IPS-18a (cell line): ENCODE data around the gene SECISBP2L.

Experiments
- H3K27ac ChIP-seq: one replicate; pipeline ENCODE4 v1.5.1; 2013; ENCODE audit warnings: low read length
- H3K27me3 ChIP-seq: one replicate; pipeline ENCODE4 v1.6.1; 2013; ENCODE audit warnings: mild to moderate bottlenecking, low read length; ENCODE audit not compliant: control insufficient read depth, insufficient read depth
- H3K36me3 ChIP-seq: one replicate; pipeline ENCODE4 v1.6.1; 2013; ENCODE audit warnings: low read depth, low read length; ENCODE audit not compliant: control insufficient read depth
- H3K4me1 ChIP-seq: one replicate; pipeline ENCODE4 v1.6.1; 2013; ENCODE audit warnings: low read depth, low read length; ENCODE audit not compliant: control insufficient read depth
- H3K4me3 ChIP-seq: one replicate; pipeline ENCODE4 v1.5.1; 2013; ENCODE audit warnings: low read length
- H3K9ac ChIP-seq: one replicate; pipeline ENCODE4 v1.6.1; 2013; ENCODE audit warnings: mild to moderate bottlenecking, low read length, moderate library complexity
- H3K9me3 ChIP-seq: one replicate; pipeline ENCODE4 v1.6.1; 2013; ENCODE audit warnings: low read depth, low read length; ENCODE audit not compliant: control insufficient read depth

The SECISBP2L gene

DNA sequence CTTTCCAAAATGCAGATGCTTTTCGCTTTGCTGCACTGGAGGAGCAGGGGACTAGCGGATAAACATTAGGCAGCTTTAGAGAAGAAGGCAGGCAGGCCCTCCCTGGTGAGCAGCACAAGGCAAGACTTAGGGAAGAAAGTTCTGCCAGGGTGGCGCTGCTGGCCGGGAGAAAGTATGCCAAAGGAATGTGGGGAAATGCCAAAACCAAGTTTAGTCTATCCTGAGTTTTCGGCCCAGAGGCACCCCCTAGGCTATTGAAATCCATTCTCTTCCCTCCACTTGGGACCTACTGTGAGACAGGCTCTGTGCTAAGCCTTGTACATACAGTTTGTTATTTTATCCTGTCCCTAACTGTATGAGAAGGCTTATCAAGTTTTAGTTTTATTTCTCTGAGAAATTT, 91.7 kb downstream of the SECISBP2L start:
- no peaks in the 10 kb centered on the region for H3K27me3 ChIP-seq
- no peak overlapping the region for H3K27ac ChIP-seq
- H3K36me3 ChIP-seq, result no peaks in the 10 kb centered on the region

DNA sequence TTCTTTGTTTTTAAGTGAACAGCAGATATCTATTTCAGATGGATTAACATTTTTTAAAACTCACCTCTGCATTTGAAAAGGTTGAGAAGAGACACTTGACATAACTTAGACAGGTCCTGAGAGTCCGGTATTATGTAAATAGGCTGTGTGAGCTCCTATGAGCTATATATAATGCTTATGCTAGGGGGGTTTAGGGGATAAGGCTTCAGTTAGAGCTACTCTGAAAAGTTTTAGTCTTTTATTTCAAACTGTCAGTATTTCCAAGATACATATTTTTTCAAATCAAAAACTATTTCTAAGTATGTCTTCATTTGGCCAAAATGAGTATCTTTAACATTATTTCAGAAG, 99.4 kb downstream of the SECISBP2L start:
- Histone ChIP-seq H3K36me3 (no peaks in the 10 kb centered on the region), H3K4me1 (no peaks in the 10 kb centered on the region), H3K9ac (no peak overlapping the region), H3K9me3 (no peaks in the 10 kb centered on the region), H3K4me3 (no peak overlapping the region), H3K27me3 (no peaks in the 10 kb centered on the region), H3K27ac (no peak overlapping the region)

More for the DNA sequence above, 91.7 kb downstream of the SECISBP2L start:
- no peak overlapping the region for H3K9ac ChIP-seq
- peaks cover 2% of the 10 kb centered on the region for H3K4me1 ChIP-seq
- no peak overlapping the region for H3K4me3 ChIP-seq
- no peaks in the 10 kb centered on the region for H3K9me3 ChIP-seq

DNA sequence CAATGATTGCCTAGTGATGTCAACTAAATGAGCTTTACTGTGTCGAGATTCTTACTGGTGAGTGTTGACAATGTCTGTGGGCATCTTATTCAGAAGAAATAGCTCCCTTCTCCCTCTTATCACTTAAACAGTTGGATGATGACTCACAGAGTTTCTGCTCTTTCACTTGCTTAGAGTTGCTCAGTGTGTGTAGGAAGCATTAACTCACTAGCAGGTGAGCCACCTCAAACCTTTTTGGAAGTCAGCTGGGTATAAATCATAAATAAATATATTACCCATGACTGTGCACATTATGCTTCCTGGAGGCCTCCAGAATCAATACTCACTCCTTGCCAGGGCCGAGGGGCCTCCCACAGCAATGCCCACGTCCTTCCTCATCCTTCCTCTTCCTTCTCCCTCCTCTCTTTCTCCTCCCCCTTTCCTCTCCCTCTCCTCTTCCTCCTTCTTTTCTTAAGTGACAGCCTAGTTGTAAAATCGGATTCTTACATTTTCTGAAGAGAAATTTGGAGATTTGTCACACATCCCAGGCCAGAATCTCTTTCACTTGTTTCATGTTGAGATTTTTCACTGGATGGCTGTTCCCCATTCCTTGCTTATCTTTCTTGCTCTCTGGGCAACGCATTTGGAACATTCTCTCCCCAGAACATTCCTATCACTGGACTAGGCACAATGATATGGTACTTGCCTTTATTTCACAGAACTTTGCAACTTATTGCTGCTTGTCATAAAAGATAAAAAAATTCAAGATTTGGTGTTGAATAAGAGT, 100.0 kb downstream of the SECISBP2L start:
- Histone ChIP-seq H3K4me3 (no peak overlapping the region), H3K9ac (no peak overlapping the region), H3K27ac (no peak overlapping the region), H3K36me3 (no peaks in the 10 kb centered on the region), H3K4me1 (no peaks in the 10 kb centered on the region), H3K9me3 (no peaks in the 10 kb centered on the region), H3K27me3 (no peaks in the 10 kb centered on the region)

DNA sequence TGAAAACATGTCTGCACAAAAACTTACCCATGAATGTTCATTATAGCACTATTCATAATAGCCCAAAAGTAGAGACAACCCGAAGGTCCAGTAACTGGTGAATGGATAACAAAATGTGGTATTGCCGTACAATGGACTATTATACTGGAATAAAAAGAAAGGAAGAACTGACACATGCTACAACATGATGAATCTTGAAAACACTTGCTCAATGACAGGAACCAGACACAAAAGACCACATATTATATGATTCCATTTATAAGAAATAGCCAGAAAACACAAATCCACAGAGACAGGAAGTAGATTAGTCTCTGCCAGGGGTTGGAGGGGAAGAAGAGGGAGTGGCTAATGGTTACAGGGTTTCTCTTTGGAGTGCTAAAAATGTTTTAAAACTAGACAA, 100.9 kb downstream of the SECISBP2L start:
- H3K27ac ChIP-seq, result no peak overlapping the region
- no peak overlapping the region for H3K4me3 ChIP-seq
- no peaks in the 10 kb centered on the region for H3K27me3 ChIP-seq
- no peak overlapping the region for H3K9ac ChIP-seq
- no peaks in the 10 kb centered on the region for H3K9me3 ChIP-seq
- H3K36me3 ChIP-seq, result no peaks in the 10 kb centered on the region
- no peaks in the 10 kb centered on the region for H3K4me1 ChIP-seq

DNA sequence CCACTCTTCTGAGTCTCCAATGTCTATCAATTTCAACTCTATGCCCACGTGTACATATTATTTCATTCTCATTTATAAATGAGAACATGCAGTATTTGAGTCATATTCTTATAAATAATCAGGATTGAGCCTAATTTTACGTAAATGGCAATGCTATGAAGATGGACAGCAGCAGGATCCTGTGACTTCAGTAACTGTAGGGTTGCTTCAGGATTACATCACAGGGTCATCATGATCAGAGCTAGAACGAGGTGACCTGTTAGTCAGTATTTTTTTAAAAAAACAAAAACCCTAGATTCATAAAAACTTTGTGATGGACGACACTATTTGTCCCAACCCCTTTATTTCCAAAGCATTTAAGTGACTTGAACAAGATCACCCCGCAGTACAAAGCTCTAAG, 104.3 kb downstream of the SECISBP2L start:
- Histone ChIP-seq H3K4me3 (no peak overlapping the region), H3K27me3 (no peaks in the 10 kb centered on the region), H3K36me3 (no peaks in the 10 kb centered on the region), H3K27ac (no peak overlapping the region), H3K4me1 (no peaks in the 10 kb centered on the region), H3K9me3 (no peaks in the 10 kb centered on the region), H3K9ac (no peak overlapping the region)

DNA sequence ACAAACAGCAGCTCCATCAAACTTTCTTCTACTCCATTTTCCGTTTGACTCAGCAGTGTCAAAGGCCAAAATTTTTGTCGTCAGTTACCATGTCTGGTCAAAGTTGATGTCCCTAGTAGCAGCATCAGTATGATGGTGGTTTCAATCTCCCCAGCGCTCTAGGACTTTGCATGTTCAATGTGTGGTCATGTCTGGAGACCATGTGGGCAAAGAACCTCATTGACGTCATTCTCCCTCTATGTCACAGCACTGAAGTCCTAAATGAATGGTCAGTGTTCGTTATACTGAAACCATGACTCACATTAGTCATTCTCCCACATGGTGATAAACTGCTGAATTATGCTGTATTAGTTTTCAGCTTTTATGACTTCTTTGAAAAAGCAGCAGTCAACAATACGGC, 105.7 kb downstream of the SECISBP2L start:
- Histone ChIP-seq H3K36me3 (no peaks in the 10 kb centered on the region), H3K9ac (no peak overlapping the region), H3K4me3 (no peak overlapping the region), H3K9me3 (no peaks in the 10 kb centered on the region), H3K27me3 (no peaks in the 10 kb centered on the region), H3K27ac (no peak overlapping the region), H3K4me1 (no peaks in the 10 kb centered on the region)

DNA sequence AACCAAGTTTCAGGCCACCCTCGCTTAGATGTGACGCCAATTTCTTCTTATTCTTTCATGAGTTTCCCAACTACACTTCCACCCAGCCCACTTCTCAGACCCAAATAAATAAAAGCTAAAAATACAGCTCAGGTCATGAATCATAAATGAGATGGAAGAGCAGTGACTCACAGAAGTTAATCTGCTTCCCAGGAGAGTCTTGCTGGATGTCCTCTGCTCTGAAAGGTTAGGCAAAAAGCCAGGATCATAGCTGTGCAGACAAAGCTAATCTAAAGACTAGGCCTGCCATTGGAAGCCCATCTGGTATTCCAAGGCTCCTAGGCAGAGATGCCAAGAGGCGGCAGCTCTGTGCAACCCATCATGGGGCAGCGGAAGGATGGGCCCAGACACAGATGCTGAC, 106.6 kb downstream of the SECISBP2L start:
- Histone ChIP-seq H3K9ac (no peak overlapping the region), H3K27ac (no peak overlapping the region), H3K36me3 (no peaks in the 10 kb centered on the region), H3K27me3 (no peaks in the 10 kb centered on the region), H3K4me1 (no peaks in the 10 kb centered on the region), H3K9me3 (no peaks in the 10 kb centered on the region), H3K4me3 (no peak overlapping the region)
